Astrocyte of the cerebellum (primary cell): ENCODE data around the gene USP24.

Experiments used
- DNase-seq: peaks from one replicate; pipeline ENCODE4 v3.0.0-alpha.2; 2011; ENCODE audit warnings: low read depth
- H3K4me3 ChIP-seq: 2 replicates; pipeline ENCODE4 v1.5.1; 2011; ENCODE audit warnings: mild to moderate bottlenecking, low read depth, low read length, moderate library complexity
- in situ Hi-C: cut with HindIII; loops from 2 replicates; pipeline ENCODE4 v1.10.0; 2017; ENCODE audit warnings: low sequenced_read_pairs
- TF ChIP-seq, protein P1 (sequence below): IDR thresholded peaks from 2 replicates; pipeline ENCODE4 v1.5.1; 2012; ENCODE audit warnings: low read length, low read depth, moderate library complexity, mild to moderate bottlenecking; ENCODE audit errors: missing control alignments

USP24 gene

GRCh38 chr1:55168353-55168752, 46.8 kb downstream of the USP24 start:
- in situ Hi-C loops, result no loop called here
- no peak overlapping the region for H3K4me3 ChIP-seq
- TF ChIP-seq, protein P1, sequence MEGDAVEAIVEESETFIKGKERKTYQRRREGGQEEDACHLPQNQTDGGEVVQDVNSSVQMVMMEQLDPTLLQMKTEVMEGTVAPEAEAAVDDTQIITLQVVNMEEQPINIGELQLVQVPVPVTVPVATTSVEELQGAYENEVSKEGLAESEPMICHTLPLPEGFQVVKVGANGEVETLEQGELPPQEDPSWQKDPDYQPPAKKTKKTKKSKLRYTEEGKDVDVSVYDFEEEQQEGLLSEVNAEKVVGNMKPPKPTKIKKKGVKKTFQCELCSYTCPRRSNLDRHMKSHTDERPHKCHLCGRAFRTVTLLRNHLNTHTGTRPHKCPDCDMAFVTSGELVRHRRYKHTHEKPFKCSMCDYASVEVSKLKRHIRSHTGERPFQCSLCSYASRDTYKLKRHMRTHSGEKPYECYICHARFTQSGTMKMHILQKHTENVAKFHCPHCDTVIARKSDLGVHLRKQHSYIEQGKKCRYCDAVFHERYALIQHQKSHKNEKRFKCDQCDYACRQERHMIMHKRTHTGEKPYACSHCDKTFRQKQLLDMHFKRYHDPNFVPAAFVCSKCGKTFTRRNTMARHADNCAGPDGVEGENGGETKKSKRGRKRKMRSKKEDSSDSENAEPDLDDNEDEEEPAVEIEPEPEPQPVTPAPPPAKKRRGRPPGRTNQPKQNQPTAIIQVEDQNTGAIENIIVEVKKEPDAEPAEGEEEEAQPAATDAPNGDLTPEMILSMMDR, result no peak
- no peak for DNase-seq

DNA sequence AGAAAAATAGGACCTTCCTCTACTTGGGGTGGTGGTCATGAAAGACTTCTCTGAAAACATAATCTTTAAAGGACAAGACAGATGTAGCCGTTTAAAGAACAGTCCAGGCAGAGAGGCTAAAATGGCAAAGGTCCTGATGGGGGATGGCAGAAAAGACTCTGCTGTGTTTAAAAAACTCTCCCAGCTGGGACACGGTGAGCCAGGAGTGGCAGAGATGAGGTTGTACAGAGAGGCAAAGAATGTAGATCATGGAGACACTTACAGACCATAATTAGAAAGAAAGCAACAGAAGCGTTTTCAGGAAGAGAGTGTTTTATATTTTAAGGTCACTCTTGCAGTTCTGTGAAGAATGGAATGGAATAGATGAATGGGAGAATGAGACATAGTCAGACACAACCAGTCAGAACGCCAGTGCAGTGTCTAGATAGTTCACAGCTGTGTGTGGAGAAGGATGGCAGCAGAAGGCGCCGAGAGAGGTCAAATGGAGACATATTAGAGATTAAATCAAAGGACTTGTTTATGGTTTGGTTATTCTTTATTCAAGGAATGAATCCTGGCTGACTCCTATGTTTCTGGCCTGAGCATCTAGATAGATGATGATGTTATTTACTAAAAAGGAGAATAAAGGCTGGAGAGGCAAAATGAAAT, 47.8 kb downstream of the USP24 start:
- TF ChIP-seq, protein P1, result no peak
- in situ Hi-C loops, result no loop called here

DNA sequence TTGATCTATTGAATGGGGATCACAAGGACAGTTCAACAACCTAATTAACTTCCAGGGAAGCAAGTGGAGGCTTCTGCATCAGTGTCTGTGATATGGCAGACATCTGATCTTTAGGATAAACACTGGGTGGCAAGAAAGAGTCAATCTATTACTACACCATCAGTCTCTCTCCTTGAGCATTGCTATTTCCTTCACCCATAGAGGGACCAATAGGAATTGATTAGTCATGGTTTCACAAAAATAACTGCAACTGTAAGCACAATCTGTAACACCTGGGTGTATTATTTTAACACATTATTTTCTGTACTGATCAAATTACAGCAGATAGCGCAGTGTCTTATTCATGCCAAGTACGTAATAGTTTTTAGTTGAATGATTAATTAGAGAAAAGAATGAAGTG, 50.3 kb downstream of the USP24 start:
- DNase-seq, result no peak
- in situ Hi-C loops, result no loop called here
- TF ChIP-seq, protein P1, result no peak
- no peak overlapping the region for H3K4me3 ChIP-seq

More for the DNA sequence above, 47.8 kb downstream of the USP24 start:
- no peak for DNase-seq
- no peak overlapping the region for H3K4me3 ChIP-seq

DNA sequence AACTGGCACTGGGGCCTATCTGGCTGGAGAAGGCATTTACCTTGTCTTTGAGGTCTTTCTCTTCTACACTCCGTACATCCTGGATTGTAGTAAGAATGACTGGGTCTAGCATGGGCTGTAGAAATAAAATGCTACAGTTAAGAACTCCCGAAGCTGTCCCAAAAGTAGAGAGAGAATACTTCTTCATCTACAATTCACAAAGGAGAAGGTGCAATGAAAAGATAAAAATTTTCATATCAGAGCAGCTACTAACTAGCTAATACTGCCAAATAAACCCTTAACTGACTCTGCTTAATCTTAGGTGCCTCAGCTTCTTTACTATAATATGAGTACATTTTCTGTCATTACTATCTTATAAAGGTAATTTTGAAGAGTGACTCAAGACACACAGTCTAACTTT, 55.6 kb downstream of the USP24 start:
- no peak for DNase-seq
- TF ChIP-seq, protein P1, result no peak
- in situ Hi-C loops, result no loop called here
- no peak overlapping the region for H3K4me3 ChIP-seq

GRCh38 chr1:55156608-55157007, 58.6 kb downstream of the USP24 start:
- H3K4me3 ChIP-seq, result no peak overlapping the region
- TF ChIP-seq, protein P1, result no peak
- in situ Hi-C loops, result no loop called here
- DNase-seq, result no peak

- in situ Hi-C loops, result no loop called here
- peak; percentile 35 for DNase-seq
- H3K4me3 ChIP-seq, result no peak overlapping the region
- TF ChIP-seq, protein P1, result no peak
Observed at GRCh38 chr1:55156093-55156492, 59.1 kb downstream of the USP24 start.

GRCh38 chr1:55155522-55155921, 59.6 kb downstream of the USP24 start:
- TF ChIP-seq, protein P1, result no peak
- DNase-seq, result no peak
- in situ Hi-C loops, result no loop called here
- H3K4me3 ChIP-seq, result no peak overlapping the region
